Colonic mucosa (tissue), 4 donors: ENCODE results near the gene LIG1. TPM values are rescaled to one million over a fixed set of nuclear protein-coding genes. Genes with fewer than 3 reads are reported as not detected.

Experiments
- DNase-seq: peaks from one replicate; pipeline ENCODE4 v3.0.0-alpha.2; 2020
- H3K27ac ChIP-seq: fragments of 200-600 bp; one replicate; pipeline ENCODE4 v1.8.0; 2021
- H3K27me3 ChIP-seq: fragments of 200-600 bp; one replicate; pipeline ENCODE4 v1.8.0; 2021
- H3K36me3 ChIP-seq: fragments of 200-600 bp; one replicate; pipeline ENCODE4 v1.8.0; 2021
- H3K4me1 ChIP-seq: fragments of 200-600 bp; one replicate; pipeline ENCODE4 v1.8.0; 2021; ENCODE audit warnings: mild to moderate bottlenecking
- H3K4me3 ChIP-seq: fragments of 200-600 bp; one replicate; pipeline ENCODE4 v1.8.0; 2021
- H3K9ac ChIP-seq, 2 donors: one replicate each; pipeline ENCODE4 v1.7.0; 2013; ENCODE audit warnings: control low read depth in 2 of 2, low read depth in 2 of 2, low read length in 2 of 2
- H3K9me3 ChIP-seq: fragments of 200-600 bp; one replicate; pipeline ENCODE4 v1.8.0; 2021
- CTCF ChIP-seq: fragments of 200-600 bp; IDR thresholded peaks from one replicate; pipeline ENCODE4 v1.8.0; 2022; ENCODE audit warnings: antibody characterized with exemption, mild to moderate bottlenecking
- intact Hi-C: fragments of 100-400 bp; cut with DNase I; formaldehyde crosslinking; loops from one replicate; pipeline ENCODE4 v1.14.1; 2022
- total RNA-seq, 2 donors: library from RNA; stranded (reverse); fragmentation: NEBNext Ultra II Directional in 1 of 2; extraction: Animal tissue kit (Norgen Biotek cat#: 25700) in 1 of 2; gene quantifications; one replicate each; pipeline ENCODE4 v1.2.1, GENCODE V29; 2021
- donor health status: healthy.
- donor health status: DM: no; HTN: no; CAD: no.
- donor health status: DM: no; HTN: no; CAD: no.

The LIG1 gene
- total RNA-seq, 2 donors from 2014 or later: 26.4 to 75.6 TPM

- DNase-seq: no peak
- no peak overlapping the region for H3K9ac ChIP-seq
- no peaks in the 10 kb centered on the region for H3K36me3 ChIP-seq
- no peaks in the 10 kb centered on the region for H3K9me3 ChIP-seq
- H3K27me3 ChIP-seq: no peaks in the 10 kb centered on the region
- no peak overlapping the region for H3K4me3 ChIP-seq
- no peak overlapping the region for H3K27ac ChIP-seq
- H3K4me1 ChIP-seq: no peaks in the 10 kb centered on the region
- intact Hi-C loops: no loop called here
- TF ChIP-seq CTCF: no peak
Measured at GRCh38 chr19:48190288-48190884, 20.2 kb upstream of the LIG1 start.

- TF ChIP-seq CTCF: no peak
- H3K36me3 ChIP-seq: no peaks in the 10 kb centered on the region
- H3K27ac ChIP-seq: no peak overlapping the region
- no peaks in the 10 kb centered on the region for H3K27me3 ChIP-seq
- DNase-seq: no peak
- H3K4me3 ChIP-seq: no peak overlapping the region
- no peaks in the 10 kb centered on the region for H3K4me1 ChIP-seq
- intact Hi-C loops: no loop called here
- no peak overlapping the region for H3K9ac ChIP-seq
- H3K9me3 ChIP-seq: no peaks in the 10 kb centered on the region
Measured at GRCh38 chr19:48186541-48186991, 16.4 kb upstream of the LIG1 start.

- no peak overlapping the region for H3K4me3 ChIP-seq
- H3K9me3 ChIP-seq: no peaks in the 10 kb centered on the region
- H3K9ac ChIP-seq: no peak overlapping the region
- H3K27me3 ChIP-seq: no peaks in the 10 kb centered on the region
- no peak for DNase-seq
- H3K36me3 ChIP-seq: no peaks in the 10 kb centered on the region
- TF ChIP-seq CTCF: no peak
- no peak overlapping the region for H3K27ac ChIP-seq
- no peaks in the 10 kb centered on the region for H3K4me1 ChIP-seq
- intact Hi-C loops: no loop called here
Measured at GRCh38 chr19:48186015-48186414, 15.9 kb upstream of the LIG1 start.

GRCh38 chr19:48183356-48183755 lies 13.2 kb upstream of the LIG1 start:
- no peaks in the 10 kb centered on the region for H3K36me3 ChIP-seq
- H3K4me3 ChIP-seq: no peak overlapping the region
- H3K27ac ChIP-seq: no peak overlapping the region
- DNase-seq: no peak
- H3K9me3 ChIP-seq: no peaks in the 10 kb centered on the region
- no peak for TF ChIP-seq CTCF
- no peaks in the 10 kb centered on the region for H3K27me3 ChIP-seq
- H3K4me1 ChIP-seq: no peaks in the 10 kb centered on the region
- H3K9ac ChIP-seq: no peak overlapping the region
- intact Hi-C loops: no loop called here

GRCh38 chr19:48182434-48182833 lies 12.3 kb upstream of the LIG1 start:
- no peak for TF ChIP-seq CTCF
- Histone ChIP-seq H3K36me3 (no peaks in the 10 kb centered on the region), H3K4me3 (no peak overlapping the region), H3K27ac (no peak overlapping the region), H3K27me3 (no peaks in the 10 kb centered on the region), H3K4me1 (no peaks in the 10 kb centered on the region), H3K9ac (no peak overlapping the region), H3K9me3 (no peaks in the 10 kb centered on the region)
- no peak for DNase-seq
- intact Hi-C loops: no loop called here
